Adrenal gland (tissue), 12 donors: ENCODE data around the gene RYR1. TPM values are rescaled to one million over a fixed set of nuclear protein-coding genes. Genes with fewer than 3 reads are reported as not detected.

Experiments
- DNase-seq, 7 donors: peaks; one replicate each; pipeline ENCODE4 v3.0.0-alpha.2; 2019 to 2020
- H3K27ac ChIP-seq, 5 donors: fragments of 200-600 bp; sonication (generic) in 4 of 5; 1 replicate in 3 of 5; 2 replicates in 2 of 5; pipeline versions ENCODE4 v1.5.1 to v1.8.0; 2016 to 2020; ENCODE audit warnings: mild to moderate bottlenecking in 1 of 5
- H3K27me3 ChIP-seq: fragments of 200-600 bp; 2 replicates; pipeline ENCODE4 v1.8.0; 2021
- H3K36me3 ChIP-seq, 2 donors: fragments of 200-600 bp; replicated peaks in 1 of 2; 1 replicate in 1 of 2; 2 replicates in 1 of 2; pipeline versions ENCODE4 v1.5.1 to v1.8.0; 2018 to 2022
- H3K4me1 ChIP-seq, 2 donors: fragments of 200-600 bp; replicated peaks in 1 of 2; 1 replicate in 1 of 2; 2 replicates in 1 of 2; pipeline versions ENCODE4 v1.5.1 to v1.8.0; 2018 to 2021
- H3K4me3 ChIP-seq, 4 donors: fragments of 200-600 bp; sonication (generic) in 3 of 4; one replicate each; pipeline ENCODE4 v1.5.1; 2016 to 2018
- H3K9me3 ChIP-seq, 3 donors: fragments of 200-600 bp; sonication (generic) in 1 of 3; replicated peaks in 1 of 3; 1 replicate in 2 of 3; 2 replicates in 1 of 3; pipeline versions ENCODE4 v1.5.1 to v1.8.0; 2016 to 2021
- POLR2A ChIP-seq, 2 donors: fragments of 450-650 bp; IDR thresholded peaks; one replicate each; pipeline ENCODE4 v1.6.1; 2017; ENCODE audit warnings: antibody characterized with exemption in 2 of 2, mild to moderate bottlenecking in 2 of 2, moderate library complexity in 1 of 2
- WGBS, 4 donors: extraction: QIAGEN DNeasy Blood & Tissue Kit in 2 of 4; methylation state at CpG; one replicate each; pipeline versions ENCODE4 v1.1.5 to v1.1.7; 2013 to 2017; 5-methylcytosine and 5-hydroxymethylcytosine counted together
- intact Hi-C, 2 donors: fragments of 100-400 bp; cut with DNase I; formaldehyde crosslinking; loops; one replicate each; pipeline versions ENCODE4 v1.14.1 to v1.15.0; 2022 to 2023
- polyA plus RNA-seq, 3 donors: library from polyadenylated mRNA; stranded (reverse); fragments of 200-250 nt in 2 of 3; fragments of 350-450 nt in 1 of 3; fragmentation: Illumina TruSeq in 1 of 3; extraction: RNeasy Lipid Tissue Mini Kit (QIAGEN cat#74804) in 1 of 3; gene quantifications; one replicate each; pipeline ENCODE4 v1.2.3, GENCODE V29; 2013 to 2014
- total RNA-seq, 9 donors: library from RNA; depleted of rRNA in 4 of 9; stranded (reverse); fragments of >200 nt in 4 of 9; fragments of 120-200 nt in 1 of 9; fragmentation: NEBNext Ultra II Directional in 1 of 9; extraction: Animal tissue kit (Norgen Biotek cat#: 25700) in 1 of 9; gene quantifications; one replicate each; pipeline versions ENCODE4 v1.1.0 to v1.2.4, GENCODE V29; 2013 to 2023
- TF ChIP-seq, protein P1 (sequence below), 6 experiments: fragments of 450-650 bp in 4 of 6; fragments of 200-600 bp in 2 of 6; sonication (generic) in 1 of 6; IDR thresholded peaks; 1 replicate in 5 of 6; 2 replicates in 1 of 6; pipeline versions ENCODE4 v1.5.1 to v1.8.0; 2016 to 2021; ENCODE audit warnings: antibody characterized with exemption in 6 of 6, mild to moderate bottlenecking in 2 of 6, moderate library complexity in 1 of 6
- donor health status: healthy with polysubstance abuse.
- donor health status: Bipolar disorder and iron deficiency.
- donor health status: DM: yes; HTN: yes; CAD: no.
- donor health status: DM: no; HTN: no; CAD: no.
- donor health status: DM: no; HTN: no; CAD: no.
- donor health status: DM: yes; HTN: yes; CAD: no.

RYR1 gene
- total and polyA plus RNA-seq, 12 donors = 0.90 to 10.0 (median 3.2) TPM

DNA sequence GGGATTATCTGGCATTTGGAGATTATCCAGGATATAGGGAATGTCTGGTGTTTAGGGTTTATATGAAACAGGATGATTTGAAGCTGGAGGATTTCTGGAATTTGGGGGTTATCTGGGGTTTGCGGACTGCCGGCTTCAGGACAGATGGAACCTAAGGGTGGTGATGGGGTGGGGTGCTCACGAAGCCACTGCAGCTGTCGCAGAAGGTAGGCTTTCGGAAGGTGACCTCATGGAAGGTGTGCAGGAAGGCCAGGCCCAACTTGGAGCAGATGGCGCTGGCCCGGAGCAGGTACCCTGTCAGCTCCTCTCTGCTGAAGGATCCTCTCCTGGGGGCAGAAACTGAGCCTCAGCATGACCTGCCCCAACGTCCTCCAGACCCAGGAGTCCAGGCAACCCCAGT is 21.0 kb upstream of the RYR1 start:
- no peaks in the 10 kb centered on the region for H3K36me3 ChIP-seq
- 80 to 98% (median 91%) methylated on average over 2 to 8 of the region's 8 CpGs for WGBS, 4 donors
- peaks cover 0 to under 1% of the 10 kb centered on the region in 2 donors for H3K4me1 ChIP-seq
- no peaks in the 10 kb centered on the region for H3K27me3 ChIP-seq
- no peak for DNase-seq
- H3K4me3 ChIP-seq = no peak overlapping the region
- H3K9me3 ChIP-seq = no peaks in the 10 kb centered on the region
- TF ChIP-seq, protein P1, sequence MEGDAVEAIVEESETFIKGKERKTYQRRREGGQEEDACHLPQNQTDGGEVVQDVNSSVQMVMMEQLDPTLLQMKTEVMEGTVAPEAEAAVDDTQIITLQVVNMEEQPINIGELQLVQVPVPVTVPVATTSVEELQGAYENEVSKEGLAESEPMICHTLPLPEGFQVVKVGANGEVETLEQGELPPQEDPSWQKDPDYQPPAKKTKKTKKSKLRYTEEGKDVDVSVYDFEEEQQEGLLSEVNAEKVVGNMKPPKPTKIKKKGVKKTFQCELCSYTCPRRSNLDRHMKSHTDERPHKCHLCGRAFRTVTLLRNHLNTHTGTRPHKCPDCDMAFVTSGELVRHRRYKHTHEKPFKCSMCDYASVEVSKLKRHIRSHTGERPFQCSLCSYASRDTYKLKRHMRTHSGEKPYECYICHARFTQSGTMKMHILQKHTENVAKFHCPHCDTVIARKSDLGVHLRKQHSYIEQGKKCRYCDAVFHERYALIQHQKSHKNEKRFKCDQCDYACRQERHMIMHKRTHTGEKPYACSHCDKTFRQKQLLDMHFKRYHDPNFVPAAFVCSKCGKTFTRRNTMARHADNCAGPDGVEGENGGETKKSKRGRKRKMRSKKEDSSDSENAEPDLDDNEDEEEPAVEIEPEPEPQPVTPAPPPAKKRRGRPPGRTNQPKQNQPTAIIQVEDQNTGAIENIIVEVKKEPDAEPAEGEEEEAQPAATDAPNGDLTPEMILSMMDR (IDR thresholded peaks at IDR 0.05) = no peak
- no peak overlapping the region for H3K27ac ChIP-seq
- intact Hi-C loops = no loop called here

DNA sequence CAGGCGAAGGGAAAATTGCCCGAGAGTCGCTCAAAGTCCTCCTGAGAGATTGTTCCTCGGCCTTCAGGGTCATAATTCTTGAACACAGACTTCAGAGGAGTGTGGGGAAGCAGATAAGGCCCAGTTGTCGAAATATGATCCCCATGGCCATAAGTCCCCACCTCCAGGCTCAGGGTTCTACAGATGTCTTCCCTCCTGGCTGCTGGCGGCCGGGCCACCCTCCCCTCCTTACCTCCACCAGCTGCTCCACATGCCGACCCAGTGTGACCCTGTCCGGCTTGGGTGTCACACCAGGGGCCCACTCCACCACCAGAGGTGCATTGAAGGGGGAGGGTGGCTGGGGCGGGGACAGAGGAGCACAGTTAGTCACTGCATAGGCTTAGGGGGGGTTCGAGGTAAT is 20.5 kb upstream of the RYR1 start:
- 61 to 84% (median 65%) methylated on average over 7 to 11 of the region's 11 CpGs for WGBS, 4 donors
- Histone ChIP-seq H3K36me3 (no peaks in the 10 kb centered on the region), H3K27me3 (no peaks in the 10 kb centered on the region), H3K4me1 (peaks cover 0 to 5% of the 10 kb centered on the region in 2 donors), H3K9me3 (no peaks in the 10 kb centered on the region), H3K4me3 (no peak overlapping the region), H3K27ac (no peak overlapping the region)
- TF ChIP-seq POLR2A (IDR thresholded peaks at IDR 0.05) = no peak
- TF ChIP-seq, protein P1 (IDR thresholded peaks at IDR 0.05) = no peak
- no peak for DNase-seq
- intact Hi-C loops = no loop called here

DNA sequence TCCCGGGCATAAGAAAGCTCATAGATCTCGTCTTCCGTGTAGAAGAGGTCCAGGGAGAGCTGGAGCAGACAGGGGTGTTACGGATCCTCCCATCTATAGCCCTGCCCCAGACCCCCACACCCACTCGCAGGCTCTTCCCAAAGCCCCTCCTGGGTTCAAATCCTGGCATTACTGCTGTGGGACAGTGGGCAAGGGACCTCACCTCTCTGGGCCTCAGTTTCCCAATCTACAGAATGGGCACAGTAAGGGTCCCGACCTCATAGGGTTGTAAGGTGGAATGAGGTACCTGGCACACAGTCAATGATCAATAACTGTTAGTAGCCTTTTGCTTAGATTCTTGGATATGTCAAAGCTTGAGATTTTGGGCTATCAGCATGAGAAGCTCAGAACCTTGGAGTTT is 20.1 kb upstream of the RYR1 start:
- H3K9me3 ChIP-seq = no peaks in the 10 kb centered on the region
- H3K36me3 ChIP-seq = no peaks in the 10 kb centered on the region
- H3K4me3 ChIP-seq = no peak overlapping the region
- intact Hi-C loops = no loop called here
- H3K4me1 ChIP-seq = peaks cover 0 to 10% of the 10 kb centered on the region in 2 donors
- H3K27ac ChIP-seq = no peak overlapping the region
- TF ChIP-seq POLR2A (IDR thresholded peaks at IDR 0.05) = no peak
- TF ChIP-seq, protein P1 (IDR thresholded peaks at IDR 0.05) = no peak
- H3K27me3 ChIP-seq = peaks cover 4% of the 10 kb centered on the region
- WGBS, 4 donors = 68 to 88% (median 84%) methylated on average over 5 to 6 of the region's 6 CpGs
- DNase-seq = no peak

DNA sequence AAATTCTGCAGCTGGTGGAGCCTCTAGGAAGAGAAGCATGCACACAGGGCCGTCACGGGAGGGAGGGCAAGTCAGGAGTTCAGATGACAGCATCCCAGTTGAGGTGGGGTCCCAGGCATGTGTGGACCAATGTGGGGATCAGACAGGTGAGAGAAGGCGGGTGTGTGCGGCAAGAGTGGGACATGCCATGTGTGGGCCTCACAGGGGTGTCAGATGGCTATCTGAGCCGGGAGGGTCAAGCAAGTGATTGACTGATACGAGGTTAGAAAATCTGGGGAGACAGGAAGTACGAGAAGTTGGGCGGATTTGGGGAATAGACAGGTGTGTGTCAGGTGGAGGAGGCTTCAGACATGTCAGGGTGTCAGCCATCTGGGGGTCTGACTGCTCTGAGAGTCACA is 16.3 kb upstream of the RYR1 start:
- TF ChIP-seq, protein P1 (IDR thresholded peaks at IDR 0.05) = no peak
- no peak for TF ChIP-seq POLR2A (IDR thresholded peaks at IDR 0.05)
- Histone ChIP-seq H3K9me3 (no peaks in the 10 kb centered on the region), H3K36me3 (no peaks in the 10 kb centered on the region), H3K27me3 (peaks cover 8% of the 10 kb centered on the region), H3K27ac (no peak overlapping the region), H3K4me3 (no peak overlapping the region), H3K4me1 (peaks cover 0 to 11% of the 10 kb centered on the region in 2 donors)
- WGBS, 4 donors = 81 to 89% (median 84%) methylated on average over 8 of the region's 8 CpGs
- DNase-seq = no peak
- intact Hi-C loops = no loop called here
